Smooth muscle cell (in vitro differentiated cells): ENCODE results near the gene CMSS1. TPM values are rescaled to one million over a fixed set of nuclear protein-coding genes. Genes with fewer than 3 reads are reported as not detected.
A peak's percentile ranks its signal among the peaks of the same experiment; 100 is the strongest.
"Not testable (repeated sequence)": the region's sequence is repeated elsewhere in the genome, so short reads cannot be mapped to it uniquely, and the experiment has no call there.

Experiments used
- DNase-seq: peaks from one replicate; lab custom pipeline; 2025; ENCODE audit not compliant: unreplicated experiment; lab: John Stamatoyannopoulos, UW
- H2AFZ ChIP-seq: fragments of 200-600 bp; sonication (generic); 2 replicates; pipeline ENCODE4 v1.6.0; 2016; ENCODE audit warnings: antibody characterized with exemption, low read depth, mild to moderate bottlenecking
- H3F3A ChIP-seq: fragments of 200-600 bp; sonication (generic); 2 replicates; pipeline ENCODE4 v1.6.0; 2017; ENCODE audit warnings: antibody characterized with exemption, low read depth
- H3K27ac ChIP-seq: fragments of 200-600 bp; sonication (generic); 2 replicates; pipeline ENCODE4 v1.5.1; 2016; ENCODE audit warnings: low read depth, mild to moderate bottlenecking
- H3K27me3 ChIP-seq: fragments of 200-600 bp; sonication (generic); 2 replicates; pipeline ENCODE4 v1.6.1; 2016; ENCODE audit warnings: low read depth, mild to moderate bottlenecking
- H3K36me3 ChIP-seq: fragments of 200-600 bp; sonication (generic); 2 replicates; pipeline ENCODE4 v1.5.1; 2016; ENCODE audit warnings: low read depth
- H3K4me1 ChIP-seq: fragments of 200-600 bp; sonication (generic); 2 replicates; pipeline ENCODE4 v1.5.1; 2016; ENCODE audit warnings: low read depth
- H3K4me2 ChIP-seq: fragments of 200-600 bp; sonication (generic); 2 replicates; pipeline ENCODE4 v1.6.0; 2016; ENCODE audit warnings: mild to moderate bottlenecking
- H3K4me3 ChIP-seq: fragments of 200-600 bp; sonication (generic); 2 replicates; pipeline ENCODE4 v1.5.1; 2016; ENCODE audit warnings: mild to moderate bottlenecking
- H3K79me2 ChIP-seq: fragments of 200-600 bp; sonication (generic); 2 replicates; pipeline ENCODE4 v1.6.0; 2016; ENCODE audit warnings: low read depth, mild to moderate bottlenecking
- H3K9ac ChIP-seq: fragments of 200-600 bp; sonication (generic); 2 replicates; pipeline ENCODE4 v1.6.0; 2016; ENCODE audit warnings: low read depth
- H3K9me3 ChIP-seq: fragments of 200-600 bp; sonication (generic); replicated peaks from 2 replicates; pipeline ENCODE4 v1.5.1; 2016; ENCODE audit warnings: low read depth
- H4K20me1 ChIP-seq: fragments of 200-600 bp; sonication (generic); 2 replicates; pipeline ENCODE4 v1.6.0; 2016; ENCODE audit warnings: low read depth
- WGBS: methylation state at CpG from one replicate; pipeline ENCODE4 v1.1.7; 2016; ENCODE audit warnings: low lambda C conversion rate; 5-methylcytosine and 5-hydroxymethylcytosine counted together
- polyA plus RNA-seq: library from polyadenylated mRNA; unstranded; fragments of >200 nt; fragmentation: Nextera tagmentation; extraction: Ambion mirVana; gene quantifications from 2 replicates; pipeline ENCODE4 v1.2.1, GENCODE V29; 2016
- total RNA-seq: library from RNA; depleted of rRNA; stranded (reverse); fragments of >200 nt; gene quantifications from 2 replicates; pipeline ENCODE4 v1.2.3, GENCODE V29; 2014
- TF ChIP-seq, protein P1 (sequence below): fragments of 200-600 bp; sonication (generic); IDR thresholded peaks from 2 replicates; pipeline ENCODE4 v1.5.1; 2017; ENCODE audit warnings: borderline replicate concordance, mild to moderate bottlenecking, antibody characterized with exemption; ENCODE audit not compliant: insufficient read depth, poor library complexity, severe bottlenecking

The CMSS1 gene
- total and polyA plus RNA-seq, 2 experiments from 2014 or later, result 19.2 to 24.1 TPM

- Histone ChIP-seq H3K27me3 (no peaks in the 10 kb centered on the region), H3K4me1 (peaks cover 28% of the 10 kb centered on the region), H3K36me3 (no peaks in the 10 kb centered on the region), H3K9ac (no peak overlapping the region), H2AFZ (no peak overlapping the region), H3K79me2 (no peaks in the 10 kb centered on the region), H4K20me1 (no peaks in the 10 kb centered on the region), H3K27ac (peak overlapping the region; percentile 98), H3F3A (peaks cover 27% of the 10 kb centered on the region), H3K4me3 (no peak overlapping the region), H3K4me2 (peak overlapping the region; percentile 41), H3K9me3 (no peaks in the 10 kb centered on the region)
- WGBS, result 35% methylated on average over 6 of the region's 6 CpGs
- DNase-seq, result no peak
- TF ChIP-seq, protein P1, sequence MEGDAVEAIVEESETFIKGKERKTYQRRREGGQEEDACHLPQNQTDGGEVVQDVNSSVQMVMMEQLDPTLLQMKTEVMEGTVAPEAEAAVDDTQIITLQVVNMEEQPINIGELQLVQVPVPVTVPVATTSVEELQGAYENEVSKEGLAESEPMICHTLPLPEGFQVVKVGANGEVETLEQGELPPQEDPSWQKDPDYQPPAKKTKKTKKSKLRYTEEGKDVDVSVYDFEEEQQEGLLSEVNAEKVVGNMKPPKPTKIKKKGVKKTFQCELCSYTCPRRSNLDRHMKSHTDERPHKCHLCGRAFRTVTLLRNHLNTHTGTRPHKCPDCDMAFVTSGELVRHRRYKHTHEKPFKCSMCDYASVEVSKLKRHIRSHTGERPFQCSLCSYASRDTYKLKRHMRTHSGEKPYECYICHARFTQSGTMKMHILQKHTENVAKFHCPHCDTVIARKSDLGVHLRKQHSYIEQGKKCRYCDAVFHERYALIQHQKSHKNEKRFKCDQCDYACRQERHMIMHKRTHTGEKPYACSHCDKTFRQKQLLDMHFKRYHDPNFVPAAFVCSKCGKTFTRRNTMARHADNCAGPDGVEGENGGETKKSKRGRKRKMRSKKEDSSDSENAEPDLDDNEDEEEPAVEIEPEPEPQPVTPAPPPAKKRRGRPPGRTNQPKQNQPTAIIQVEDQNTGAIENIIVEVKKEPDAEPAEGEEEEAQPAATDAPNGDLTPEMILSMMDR, result no peak
These were observed 229.9 kb downstream of the CMSS1 start for GRCh38 chr3:100047455-100048141.

DNA sequence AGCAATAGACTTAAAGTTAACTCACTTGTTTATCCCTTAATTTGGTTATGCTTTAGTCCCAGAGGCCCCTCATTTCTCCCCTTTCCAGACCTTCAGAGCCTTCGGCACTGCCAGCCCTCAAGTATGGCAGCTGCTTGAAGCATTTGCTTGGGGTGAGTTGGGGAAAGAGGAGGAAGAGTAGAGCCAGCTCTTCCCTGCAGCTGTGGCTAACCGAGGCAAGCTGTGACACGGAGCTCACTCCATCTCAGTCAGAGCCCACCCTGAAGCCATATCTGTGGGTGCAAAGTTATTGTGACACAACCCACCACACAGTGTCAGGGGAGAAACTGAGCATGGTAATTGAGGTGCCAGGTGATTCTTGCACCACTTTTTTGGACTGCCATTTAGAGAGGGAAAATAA, 230.6 kb downstream of the CMSS1 start:
- 86% methylated on average over 3 of the region's 3 CpGs for WGBS
- Histone ChIP-seq H3K27ac (peak overlapping the region; percentile 98), H3K4me2 (peak overlapping the region; percentile 41), H4K20me1 (no peaks in the 10 kb centered on the region), H3K79me2 (no peaks in the 10 kb centered on the region), H3K9ac (no peak overlapping the region), H3K4me1 (peaks cover 22% of the 10 kb centered on the region), H2AFZ (no peak overlapping the region), H3K27me3 (no peaks in the 10 kb centered on the region), H3K4me3 (no peak overlapping the region), H3F3A (peaks cover 21% of the 10 kb centered on the region), H3K9me3 (no peaks in the 10 kb centered on the region), H3K36me3 (no peaks in the 10 kb centered on the region)
- no peak for DNase-seq
- TF ChIP-seq, protein P1, result no peak

DNA sequence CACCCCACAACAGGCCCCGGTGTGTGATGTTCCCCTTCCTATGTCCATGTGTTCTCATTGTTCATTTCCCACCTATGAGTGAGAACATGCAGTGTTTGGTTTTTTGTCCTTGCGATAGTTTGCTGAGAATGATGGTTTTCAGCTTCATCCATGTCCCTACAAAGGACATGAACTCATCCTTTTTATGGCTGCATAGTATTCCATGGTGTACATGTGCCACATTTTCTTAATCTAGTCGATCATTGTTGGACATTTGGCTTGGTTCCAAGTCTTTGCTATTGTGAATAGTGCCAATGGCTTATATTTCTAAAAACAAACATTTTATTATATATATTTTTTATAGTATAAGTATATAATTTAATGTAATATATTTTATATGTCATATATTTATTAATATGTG, 233.9 kb downstream of the CMSS1 start:
- H3K9me3 ChIP-seq, DNase-seq, H3K4me2 ChIP-seq, H3K36me3 ChIP-seq, H3K9ac ChIP-seq, H4K20me1 ChIP-seq, H3F3A ChIP-seq, H2AFZ ChIP-seq, H3K4me3 ChIP-seq, H3K27me3 ChIP-seq, H3K79me2 ChIP-seq, H3K27ac ChIP-seq: not testable (repeated sequence)
- H3K4me1 ChIP-seq, result peaks cover 14% of the 10 kb centered on the region
- 100% methylated on average over 3 of the region's 3 CpGs for WGBS

- H3K4me3 ChIP-seq, result no peak overlapping the region
- H2AFZ ChIP-seq, result no peak overlapping the region
- H3K27ac ChIP-seq, result no peak overlapping the region
- no peak overlapping the region for H3K4me2 ChIP-seq
- no peak for DNase-seq
- no peaks in the 10 kb centered on the region for H3F3A ChIP-seq
- no peaks in the 10 kb centered on the region for H3K4me1 ChIP-seq
- no peaks in the 10 kb centered on the region for H3K79me2 ChIP-seq
- no peaks in the 10 kb centered on the region for H4K20me1 ChIP-seq
- H3K36me3 ChIP-seq, result no peaks in the 10 kb centered on the region
- no peaks in the 10 kb centered on the region for H3K9me3 ChIP-seq
- TF ChIP-seq, protein P1, result no peak
- H3K27me3 ChIP-seq, result no peaks in the 10 kb centered on the region
- H3K9ac ChIP-seq, result no peak overlapping the region
- WGBS, result 97% methylated on average over 6 of the region's 6 CpGs
These were observed 236.4 kb downstream of the CMSS1 start for GRCh38 chr3:100053951-100054620.
